K562 (cell line): ENCODE results near the gene SLC39A7. TPM values are rescaled to one million over a fixed set of nuclear protein-coding genes. Genes with fewer than 3 reads are reported as not detected.

Experiments used
- DDX20 ChIP-seq: fragments of 450-650 bp; IDR thresholded peaks from 2 replicates; pipeline ENCODE4 v1.6.1; 2016; ENCODE audit warnings: missing genetic modification characterization, low read depth, mild to moderate bottlenecking, missing compliant biosample characterization, moderate library complexity
- KLF6 ChIP-seq: fragments of 250-450 bp; sonication (Bioruptor Pico); IDR thresholded peaks from 2 replicates; pipeline ENCODE4 v1.4.0; 2020; ENCODE audit warnings: mild to moderate bottlenecking, moderate library complexity, borderline replicate concordance
- L3MBTL2 ChIP-seq: fragments of 450-650 bp; IDR thresholded peaks from 2 replicates; pipeline ENCODE4 v1.6.1; 2016; ENCODE audit warnings: mild to moderate bottlenecking, moderate library complexity
- PTRF ChIP-seq: fragments of 450-650 bp; IDR thresholded peaks from 2 replicates; pipeline ENCODE4 v1.6.1; 2016; ENCODE audit warnings: mild to moderate bottlenecking, missing genetic modification characterization, missing compliant biosample characterization
- TAF7 ChIP-seq: fragments of 450-650 bp; IDR thresholded peaks from 2 replicates; pipeline ENCODE4 v1.6.1; 2016; ENCODE audit warnings: missing genetic modification characterization, missing compliant biosample characterization
- ZNF717 ChIP-seq: fragments of 250-450 bp; sonication (Bioruptor Pico); IDR thresholded peaks from 2 replicates; pipeline ENCODE4 v1.5.0; 2021
- ZNF76 ChIP-seq: fragments of 250-450 bp; sonication (Bioruptor Pico); IDR thresholded peaks from 2 replicates; pipeline ENCODE4 v1.4.0; 2020; ENCODE audit warnings: mild to moderate bottlenecking, moderate library complexity, borderline replicate concordance
- polyA plus RNA-seq, 8 experiments: library from polyadenylated mRNA; depleted of rRNA in 4 of 8; stranded (reverse) in 5 of 8; unstranded in 3 of 8; fragments of >200 nt; fragmentation: Nextera tagmentation in 2 of 8; fragmentation: Illumina TruSeq in 1 of 8; extraction: Ambion mirVana in 2 of 8; extraction: Trizol in 1 of 8; gene quantifications; 2 replicates each; pipeline versions ENCODE4 v1.2.1 to v1.2.3, GENCODE V29; 2011 to 2014; ENCODE audit warnings: inconsistent platforms in 1 of 8, missing spikeins in 1 of 8
- total RNA-seq, 7 experiments: library from RNA; depleted of rRNA in 6 of 7; stranded (reverse); fragments of >200 nt in 6 of 7; fragmentation: Illumina TruSeq in 2 of 7; extraction: Trizol in 2 of 7; gene quantifications; 2 replicates each; pipeline versions ENCODE4 v1.2.1 to v1.2.3, GENCODE V29; 2011 to 2021; ENCODE audit warnings: low replicate concordance in 1 of 7
- TF ChIP-seq, protein P1 (sequence below): fragments of 450-650 bp; IDR thresholded peaks from 2 replicates; pipeline ENCODE4 v1.6.1; 2016; ENCODE audit warnings: mild to moderate bottlenecking, moderate library complexity
- TF ChIP-seq, protein P2 (sequence below): fragments of 450-650 bp; conservative IDR thresholded peaks from 2 replicates; pipeline ENCODE4 v1.6.1; 2016; ENCODE audit warnings: missing genetic modification characterization, low read depth, mild to moderate bottlenecking, control low read depth, missing compliant biosample characterization
- TF ChIP-seq, protein P3 (sequence below): fragments of 450-650 bp; formaldehyde crosslinking; IDR thresholded peaks from 2 replicates; pipeline ENCODE4 v1.4.0; 2020; ENCODE audit warnings: mild to moderate bottlenecking, moderate library complexity
- TF ChIP-seq, protein P4 (sequence below): sonication (generic); formaldehyde crosslinking; IDR thresholded peaks from 2 replicates; pipeline ENCODE4 v1.9.0; 2022; ENCODE audit warnings: mild to moderate bottlenecking, missing genetic modification reagents

SLC39A7 gene
- total and polyA plus RNA-seq, 9 of the 15 experiments (the other 6 are each of a cell fraction or from before 2014, with no cell fraction given), result 21.7 to 169 (median 121) TPM

DNA sequence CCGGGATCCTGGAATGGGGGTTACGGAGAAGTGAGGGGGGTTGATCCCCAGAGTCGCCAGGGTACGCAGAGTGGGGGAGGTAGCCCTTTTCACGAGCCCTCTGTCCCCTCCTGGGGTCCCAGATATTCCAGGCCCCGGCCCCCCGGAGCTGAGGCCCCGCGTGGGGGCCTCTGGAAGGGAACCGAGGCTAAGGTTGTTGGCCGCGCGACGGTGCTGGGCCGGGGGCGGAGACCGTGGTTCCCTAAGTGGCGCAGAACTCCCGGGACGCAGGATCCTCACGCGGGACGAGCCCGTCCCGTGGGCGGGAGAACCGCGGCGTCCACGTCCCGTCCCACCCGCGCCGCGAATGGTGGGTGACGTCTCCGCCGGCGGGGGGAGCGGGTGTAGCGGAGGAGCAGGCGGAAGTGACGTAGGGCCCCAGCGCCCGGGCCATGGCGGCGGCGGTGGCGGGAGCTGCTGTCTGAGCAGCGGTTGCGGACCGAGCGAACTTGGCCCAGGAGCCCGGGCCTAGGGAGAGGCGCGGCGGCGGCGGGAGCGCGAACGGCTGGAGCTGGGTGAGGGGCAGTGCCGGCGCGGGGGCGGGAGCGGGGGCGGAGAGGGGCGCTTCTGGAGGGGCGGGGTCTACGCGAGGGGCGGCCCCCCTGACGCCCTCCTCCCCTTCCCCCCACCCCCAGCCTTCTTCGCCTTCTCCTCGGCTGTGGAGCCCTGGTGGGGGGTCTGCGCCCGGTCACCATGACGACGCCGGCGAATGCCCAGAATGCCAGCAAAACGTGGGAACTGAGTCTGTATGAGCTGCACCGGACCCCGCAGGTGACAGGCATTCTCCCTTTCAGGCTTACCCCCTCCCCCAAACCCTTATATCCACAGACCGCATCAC is 7.7 kb downstream of the SLC39A7 start, which contains the start of gene RING1 (continued):
- TF ChIP-seq, protein P1, sequence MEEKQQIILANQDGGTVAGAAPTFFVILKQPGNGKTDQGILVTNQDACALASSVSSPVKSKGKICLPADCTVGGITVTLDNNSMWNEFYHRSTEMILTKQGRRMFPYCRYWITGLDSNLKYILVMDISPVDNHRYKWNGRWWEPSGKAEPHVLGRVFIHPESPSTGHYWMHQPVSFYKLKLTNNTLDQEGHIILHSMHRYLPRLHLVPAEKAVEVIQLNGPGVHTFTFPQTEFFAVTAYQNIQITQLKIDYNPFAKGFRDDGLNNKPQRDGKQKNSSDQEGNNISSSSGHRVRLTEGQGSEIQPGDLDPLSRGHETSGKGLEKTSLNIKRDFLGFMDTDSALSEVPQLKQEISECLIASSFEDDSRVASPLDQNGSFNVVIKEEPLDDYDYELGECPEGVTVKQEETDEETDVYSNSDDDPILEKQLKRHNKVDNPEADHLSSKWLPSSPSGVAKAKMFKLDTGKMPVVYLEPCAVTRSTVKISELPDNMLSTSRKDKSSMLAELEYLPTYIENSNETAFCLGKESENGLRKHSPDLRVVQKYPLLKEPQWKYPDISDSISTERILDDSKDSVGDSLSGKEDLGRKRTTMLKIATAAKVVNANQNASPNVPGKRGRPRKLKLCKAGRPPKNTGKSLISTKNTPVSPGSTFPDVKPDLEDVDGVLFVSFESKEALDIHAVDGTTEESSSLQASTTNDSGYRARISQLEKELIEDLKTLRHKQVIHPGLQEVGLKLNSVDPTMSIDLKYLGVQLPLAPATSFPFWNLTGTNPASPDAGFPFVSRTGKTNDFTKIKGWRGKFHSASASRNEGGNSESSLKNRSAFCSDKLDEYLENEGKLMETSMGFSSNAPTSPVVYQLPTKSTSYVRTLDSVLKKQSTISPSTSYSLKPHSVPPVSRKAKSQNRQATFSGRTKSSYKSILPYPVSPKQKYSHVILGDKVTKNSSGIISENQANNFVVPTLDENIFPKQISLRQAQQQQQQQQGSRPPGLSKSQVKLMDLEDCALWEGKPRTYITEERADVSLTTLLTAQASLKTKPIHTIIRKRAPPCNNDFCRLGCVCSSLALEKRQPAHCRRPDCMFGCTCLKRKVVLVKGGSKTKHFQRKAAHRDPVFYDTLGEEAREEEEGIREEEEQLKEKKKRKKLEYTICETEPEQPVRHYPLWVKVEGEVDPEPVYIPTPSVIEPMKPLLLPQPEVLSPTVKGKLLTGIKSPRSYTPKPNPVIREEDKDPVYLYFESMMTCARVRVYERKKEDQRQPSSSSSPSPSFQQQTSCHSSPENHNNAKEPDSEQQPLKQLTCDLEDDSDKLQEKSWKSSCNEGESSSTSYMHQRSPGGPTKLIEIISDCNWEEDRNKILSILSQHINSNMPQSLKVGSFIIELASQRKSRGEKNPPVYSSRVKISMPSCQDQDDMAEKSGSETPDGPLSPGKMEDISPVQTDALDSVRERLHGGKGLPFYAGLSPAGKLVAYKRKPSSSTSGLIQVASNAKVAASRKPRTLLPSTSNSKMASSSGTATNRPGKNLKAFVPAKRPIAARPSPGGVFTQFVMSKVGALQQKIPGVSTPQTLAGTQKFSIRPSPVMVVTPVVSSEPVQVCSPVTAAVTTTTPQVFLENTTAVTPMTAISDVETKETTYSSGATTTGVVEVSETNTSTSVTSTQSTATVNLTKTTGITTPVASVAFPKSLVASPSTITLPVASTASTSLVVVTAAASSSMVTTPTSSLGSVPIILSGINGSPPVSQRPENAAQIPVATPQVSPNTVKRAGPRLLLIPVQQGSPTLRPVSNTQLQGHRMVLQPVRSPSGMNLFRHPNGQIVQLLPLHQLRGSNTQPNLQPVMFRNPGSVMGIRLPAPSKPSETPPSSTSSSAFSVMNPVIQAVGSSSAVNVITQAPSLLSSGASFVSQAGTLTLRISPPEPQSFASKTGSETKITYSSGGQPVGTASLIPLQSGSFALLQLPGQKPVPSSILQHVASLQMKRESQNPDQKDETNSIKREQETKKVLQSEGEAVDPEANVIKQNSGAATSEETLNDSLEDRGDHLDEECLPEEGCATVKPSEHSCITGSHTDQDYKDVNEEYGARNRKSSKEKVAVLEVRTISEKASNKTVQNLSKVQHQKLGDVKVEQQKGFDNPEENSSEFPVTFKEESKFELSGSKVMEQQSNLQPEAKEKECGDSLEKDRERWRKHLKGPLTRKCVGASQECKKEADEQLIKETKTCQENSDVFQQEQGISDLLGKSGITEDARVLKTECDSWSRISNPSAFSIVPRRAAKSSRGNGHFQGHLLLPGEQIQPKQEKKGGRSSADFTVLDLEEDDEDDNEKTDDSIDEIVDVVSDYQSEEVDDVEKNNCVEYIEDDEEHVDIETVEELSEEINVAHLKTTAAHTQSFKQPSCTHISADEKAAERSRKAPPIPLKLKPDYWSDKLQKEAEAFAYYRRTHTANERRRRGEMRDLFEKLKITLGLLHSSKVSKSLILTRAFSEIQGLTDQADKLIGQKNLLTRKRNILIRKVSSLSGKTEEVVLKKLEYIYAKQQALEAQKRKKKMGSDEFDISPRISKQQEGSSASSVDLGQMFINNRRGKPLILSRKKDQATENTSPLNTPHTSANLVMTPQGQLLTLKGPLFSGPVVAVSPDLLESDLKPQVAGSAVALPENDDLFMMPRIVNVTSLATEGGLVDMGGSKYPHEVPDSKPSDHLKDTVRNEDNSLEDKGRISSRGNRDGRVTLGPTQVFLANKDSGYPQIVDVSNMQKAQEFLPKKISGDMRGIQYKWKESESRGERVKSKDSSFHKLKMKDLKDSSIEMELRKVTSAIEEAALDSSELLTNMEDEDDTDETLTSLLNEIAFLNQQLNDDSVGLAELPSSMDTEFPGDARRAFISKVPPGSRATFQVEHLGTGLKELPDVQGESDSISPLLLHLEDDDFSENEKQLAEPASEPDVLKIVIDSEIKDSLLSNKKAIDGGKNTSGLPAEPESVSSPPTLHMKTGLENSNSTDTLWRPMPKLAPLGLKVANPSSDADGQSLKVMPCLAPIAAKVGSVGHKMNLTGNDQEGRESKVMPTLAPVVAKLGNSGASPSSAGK, result no peak
- TF ChIP-seq, protein P2, sequence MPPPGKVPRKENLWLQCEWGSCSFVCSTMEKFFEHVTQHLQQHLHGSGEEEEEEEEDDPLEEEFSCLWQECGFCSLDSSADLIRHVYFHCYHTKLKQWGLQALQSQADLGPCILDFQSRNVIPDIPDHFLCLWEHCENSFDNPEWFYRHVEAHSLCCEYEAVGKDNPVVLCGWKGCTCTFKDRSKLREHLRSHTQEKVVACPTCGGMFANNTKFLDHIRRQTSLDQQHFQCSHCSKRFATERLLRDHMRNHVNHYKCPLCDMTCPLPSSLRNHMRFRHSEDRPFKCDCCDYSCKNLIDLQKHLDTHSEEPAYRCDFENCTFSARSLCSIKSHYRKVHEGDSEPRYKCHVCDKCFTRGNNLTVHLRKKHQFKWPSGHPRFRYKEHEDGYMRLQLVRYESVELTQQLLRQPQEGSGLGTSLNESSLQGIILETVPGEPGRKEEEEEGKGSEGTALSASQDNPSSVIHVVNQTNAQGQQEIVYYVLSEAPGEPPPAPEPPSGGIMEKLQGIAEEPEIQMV, result peak; percentile 89
- no peak for TF ChIP-seq DDX20 (tag)
- TF ChIP-seq, protein P3, sequence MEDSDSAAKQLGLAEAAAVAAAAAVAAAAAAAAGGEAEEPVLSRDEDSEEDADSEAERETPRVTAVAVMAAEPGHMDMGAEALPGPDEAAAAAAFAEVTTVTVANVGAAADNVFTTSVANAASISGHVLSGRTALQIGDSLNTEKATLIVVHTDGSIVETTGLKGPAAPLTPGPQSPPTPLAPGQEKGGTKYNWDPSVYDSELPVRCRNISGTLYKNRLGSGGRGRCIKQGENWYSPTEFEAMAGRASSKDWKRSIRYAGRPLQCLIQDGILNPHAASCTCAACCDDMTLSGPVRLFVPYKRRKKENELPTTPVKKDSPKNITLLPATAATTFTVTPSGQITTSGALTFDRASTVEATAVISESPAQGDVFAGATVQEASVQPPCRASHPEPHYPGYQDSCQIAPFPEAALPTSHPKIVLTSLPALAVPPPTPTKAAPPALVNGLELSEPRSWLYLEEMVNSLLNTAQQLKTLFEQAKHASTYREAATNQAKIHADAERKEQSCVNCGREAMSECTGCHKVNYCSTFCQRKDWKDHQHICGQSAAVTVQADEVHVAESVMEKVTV, result no peak
- no peak for TF ChIP-seq ZNF76 (CRISPR knock-in tag)
- TF ChIP-seq ZNF717 (CRISPR knock-in tag), result no peak
- TF ChIP-seq PTRF, result no peak
- peak; percentile 59; the same call in 1 of the 2 replicates for TF ChIP-seq L3MBTL2
- TF ChIP-seq, protein P4, sequence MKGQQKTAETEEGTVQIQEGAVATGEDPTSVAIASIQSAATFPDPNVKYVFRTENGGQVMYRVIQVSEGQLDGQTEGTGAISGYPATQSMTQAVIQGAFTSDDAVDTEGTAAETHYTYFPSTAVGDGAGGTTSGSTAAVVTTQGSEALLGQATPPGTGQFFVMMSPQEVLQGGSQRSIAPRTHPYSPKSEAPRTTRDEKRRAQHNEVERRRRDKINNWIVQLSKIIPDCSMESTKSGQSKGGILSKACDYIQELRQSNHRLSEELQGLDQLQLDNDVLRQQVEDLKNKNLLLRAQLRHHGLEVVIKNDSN (CRISPR knock-in tag), result no peak
- TF ChIP-seq KLF6 (CRISPR knock-in tag), result no peak
- no peak for TF ChIP-seq TAF7 (tag)
